GM19043 (cell line): ENCODE measurements around the gene EFHB.
"Not testable (repeated sequence)": the region's sequence is repeated elsewhere in the genome, so short reads cannot be mapped to it uniquely, and the experiment has no call there.

ENCODE experiments used
- ATAC-seq: cut with Tn5 transposase; IDR thresholded peaks from one replicate; pipeline ENCODE4 v1.9.1; 2021; ENCODE audit warnings: low read depth; ENCODE audit not compliant: unreplicated experiment

EFHB gene

GRCh38 chr3:19931767-19932188 lies 2.2 kb downstream of the EFHB start:
- ATAC-seq: peak; percentile 22

GRCh38 chr3:19931180-19931692 lies 2.8 kb downstream of the EFHB start:
- peak; percentile 73 for ATAC-seq

- no peak for ATAC-seq
Observed at GRCh38 chr3:19920401-19921080, 13.5 kb downstream of the EFHB start.

GRCh38 chr3:19917167-19917566 lies 16.9 kb downstream of the EFHB start:
- no peak for ATAC-seq

GRCh38 chr3:19911452-19911851 lies 22.6 kb downstream of the EFHB start:
- no peak for ATAC-seq

- ATAC-seq: no peak
Observed at GRCh38 chr3:19907523-19907922, 26.5 kb downstream of the EFHB start.

- ATAC-seq: no peak
Observed at GRCh38 chr3:19903649-19904048, 30.4 kb downstream of the EFHB start.

- no peak for ATAC-seq
Observed at GRCh38 chr3:19901918-19902317, 32.1 kb downstream of the EFHB start.

- ATAC-seq: no peak
Observed at GRCh38 chr3:19901337-19901736, 32.7 kb downstream of the EFHB start.

- ATAC-seq: not testable (repeated sequence)
Observed at GRCh38 chr3:19899833-19900232, 34.2 kb downstream of the EFHB start.

GRCh38 chr3:19899264-19899663 lies 34.8 kb downstream of the EFHB start:
- ATAC-seq: no peak

GRCh38 chr3:19898721-19899120 lies 35.3 kb downstream of the EFHB start:
- no peak for ATAC-seq

- ATAC-seq: no peak
Observed at GRCh38 chr3:19891740-19892139, 42.3 kb downstream of the EFHB start.

GRCh38 chr3:19888428-19889152 lies 45.4 kb downstream of the EFHB start:
- ATAC-seq: no peak

- not testable (repeated sequence) for ATAC-seq
Observed at GRCh38 chr3:19887122-19887521, 46.9 kb downstream of the EFHB start.

- no peak for ATAC-seq
Observed at GRCh38 chr3:19886404-19886803, 47.6 kb downstream of the EFHB start.

GRCh38 chr3:19885468-19885867 lies 48.5 kb downstream of the EFHB start:
- ATAC-seq: peak; percentile 49

- ATAC-seq: no peak
Observed at GRCh38 chr3:19881852-19882251, 52.2 kb downstream of the EFHB start.

GRCh38 chr3:19881036-19881435 lies 53.0 kb downstream of the EFHB start:
- ATAC-seq: no peak

GRCh38 chr3:19877656-19878055 lies 56.4 kb downstream of the EFHB start:
- no peak for ATAC-seq

- peak; percentile 96 for ATAC-seq
Observed at GRCh38 chr3:19866751-19867347, 67.2 kb downstream of the EFHB start.
